T-cell (primary cell): Measurements from ENCODE around the gene STMN3. TPM values are rescaled to one million over a fixed set of nuclear protein-coding genes. Genes with fewer than 3 reads are reported as not detected.

Experiments
- ATAC-seq, 4 experiments: fragments of 200-7000 bp in 3 of 4; fragments of 150-1000 bp in 1 of 4; cut with Tn5 transposase; replicated peaks in 1 of 4; 1 replicate in 3 of 4; 2 replicates in 1 of 4; pipeline ENCODE4 v1.10.0; 2021; ENCODE audit warnings: moderate library complexity in 3 of 4, mild to moderate bottlenecking in 2 of 4, moderate number of reproducible peaks in 1 of 4
- CTCF ChIA-PET, 2 donors: fragments of 300-600 bp; sonication (Branson Sonifier 250); formaldehyde crosslinking; loops; one replicate each; lab custom pipeline; 2022; ENCODE audit warnings: antibody characterized with exemption in 2 of 2; lab: Charles Lee
- POLR2A ChIA-PET, 2 donors: fragments of 300-600 bp; sonication (Branson Sonifier 250); formaldehyde crosslinking; loops; one replicate each; lab custom pipeline; 2022; ENCODE audit warnings: antibody characterized with exemption in 2 of 2; lab: Charles Lee
- DNase-seq, 35 experiments: peaks; one replicate each; pipeline versions ENCODE4 v3.0.0 to v3.0.0-alpha.2; 2013 to 2023
- H3K27ac ChIP-seq: one replicate; pipeline ENCODE4 v1.5.1; 2013; ENCODE audit warnings: low read length
- H3K27me3 ChIP-seq, 2 experiments: replicated peaks in 1 of 2; 1 replicate in 1 of 2; 2 replicates in 1 of 2; pipeline versions ENCODE4 v1.6.1 to v1.7.0; 2013; ENCODE audit warnings: low read length in 1 of 2, mixed read lengths in 1 of 2; ENCODE audit not compliant: control insufficient read depth in 2 of 2, insufficient read depth in 2 of 2; ENCODE audit errors: extremely low read depth in 1 of 2
- H3K36me3 ChIP-seq, 2 donors: 1 replicate in 1 of 2; 2 replicates in 1 of 2; pipeline versions ENCODE4 v1.6.1 to v1.7.0; 2013; ENCODE audit warnings: low read length in 1 of 2; ENCODE audit not compliant: control insufficient read depth in 2 of 2, insufficient read depth in 1 of 2; ENCODE audit errors: extremely low read depth in 1 of 2
- H3K4me1 ChIP-seq, 2 experiments: 1 replicate in 1 of 2; 2 replicates in 1 of 2; pipeline versions ENCODE4 v1.6.1 to v1.7.0; 2013; ENCODE audit warnings: low read length in 2 of 2, mixed read lengths in 1 of 2; ENCODE audit not compliant: insufficient read depth in 2 of 2, control insufficient read depth in 1 of 2; ENCODE audit errors: extremely low read depth in 1 of 2
- H3K4me3 ChIP-seq, 2 donors: 1 replicate in 1 of 2; 2 replicates in 1 of 2; pipeline versions ENCODE4 v1.5.1 to v1.7.0; 2013; ENCODE audit warnings: mild to moderate bottlenecking in 2 of 2, low read length in 1 of 2, moderate library complexity in 1 of 2; ENCODE audit not compliant: control insufficient read depth in 1 of 2; ENCODE audit errors: extremely low read depth in 1 of 2
- H3K9me3 ChIP-seq: 2 replicates; pipeline ENCODE4 v1.7.0; 2013
- H3K27ac Mint-ChIP-seq, 2 donors: one replicate each; pipeline ENCODE4 v1.8.0; 2020 to 2021; ENCODE audit warnings: mild to moderate bottlenecking in 2 of 2, mixed read lengths in 2 of 2
- H3K27me3 Mint-ChIP-seq, 2 donors: one replicate each; pipeline ENCODE4 v1.8.0; 2021 to 2022; ENCODE audit warnings: mixed read lengths in 2 of 2
- H3K36me3 Mint-ChIP-seq: one replicate; pipeline ENCODE4 v1.8.0; 2021; ENCODE audit warnings: mixed read lengths
- H3K4me1 Mint-ChIP-seq, 3 donors: one replicate each; pipeline ENCODE4 v1.8.0; 2020 to 2022; ENCODE audit warnings: mixed read lengths in 3 of 3, mild to moderate bottlenecking in 1 of 3
- H3K4me3 Mint-ChIP-seq, 3 donors: one replicate each; pipeline ENCODE4 v1.8.0; 2020 to 2022; ENCODE audit warnings: mild to moderate bottlenecking in 3 of 3, mixed read lengths in 3 of 3, moderate library complexity in 3 of 3
- H3K9me3 Mint-ChIP-seq, 3 donors: one replicate each; pipeline ENCODE4 v1.8.0; 2020 to 2022; ENCODE audit warnings: mixed read lengths in 3 of 3
- WGBS: methylation state at CpG from one replicate; pipeline ENCODE4 v1.1.5; 2013; ENCODE audit warnings: missing lambda C conversion rate; ENCODE audit not compliant: insufficient coverage; 5-methylcytosine and 5-hydroxymethylcytosine counted together
- total RNA-seq, 35 experiments: library from RNA in 6 of 35; stranded (reverse) in 6 of 35; fragments of 120-200 nt in 1 of 35; gene quantifications; one replicate each; pipeline versions ENCODE4 v1.2.1 to v1.2.4 and lab custom pipeline; 2013 to 2026

STMN3 gene
- total RNA-seq, 5 donors from 2014 or later (not counting 1 experiment from before 2014, with no cell fraction given), result 92.9 to 121 (median 107) TPM

DNA sequence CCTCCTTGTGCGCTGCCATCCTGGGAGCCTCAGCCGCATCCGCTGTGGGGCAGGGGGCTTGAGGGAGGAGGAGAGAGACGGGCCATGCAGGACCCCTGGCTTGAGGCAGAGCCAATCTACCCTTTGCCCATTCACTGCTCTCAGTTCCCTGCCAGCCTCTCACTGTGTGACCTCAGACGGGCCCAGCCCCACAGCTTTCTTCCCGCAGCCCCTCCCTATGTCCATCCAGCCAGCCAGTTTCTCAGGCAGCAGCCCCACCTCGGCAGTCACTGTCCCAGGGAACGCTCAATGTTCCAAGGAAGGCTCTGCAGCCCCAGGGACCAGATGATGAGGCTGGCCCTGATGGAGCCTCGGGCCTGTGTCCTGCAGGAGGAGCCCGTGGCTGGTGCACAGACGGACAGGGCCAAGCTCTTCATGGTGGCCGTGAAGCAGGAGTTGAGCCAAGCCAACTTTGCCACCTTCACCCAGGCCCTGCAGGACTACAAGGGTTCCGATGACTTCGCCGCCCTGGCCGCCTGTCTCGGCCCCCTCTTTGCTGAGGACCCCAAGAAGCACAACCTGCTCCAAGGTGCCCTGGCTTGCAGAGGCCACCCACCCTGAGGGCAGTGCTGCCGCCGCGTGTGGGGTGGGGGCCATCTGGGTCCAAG, 39.3 kb upstream of the STMN3 start:
- DNase-seq (no peak), ATAC-seq (no peak)
- 96% methylated on average over 15 of the region's 20 CpGs for WGBS
- peaks cover 0 to 2% of the 10 kb centered on the region in 2 experiments for H3K27me3 ChIP-seq
- ChIA-PET CTCF (no interaction called here), POLR2A (no interaction called here)
- Mint-ChIP-seq H3K27me3 (no peaks in the 10 kb centered on the region), H3K4me1 (peaks cover 5 to 17% (median 9%) of the 10 kb centered on the region in 3 donors), H3K36me3 (no peaks in the 10 kb centered on the region), H3K9me3 (no peaks in the 10 kb centered on the region), H3K4me3 (no peak overlapping the region), H3K27ac (peak overlapping the region in 1 of 2 donors; percentile 49)
- H3K4me1 ChIP-seq, result peaks cover 2 to 47% of the 10 kb centered on the region in 2 experiments
- H3K9me3 ChIP-seq, result no peaks in the 10 kb centered on the region
- peaks cover 0 to 13% of the 10 kb centered on the region in 2 donors for H3K36me3 ChIP-seq
- H3K27ac ChIP-seq, result no peak overlapping the region
- no peak overlapping the region for H3K4me3 ChIP-seq

DNA sequence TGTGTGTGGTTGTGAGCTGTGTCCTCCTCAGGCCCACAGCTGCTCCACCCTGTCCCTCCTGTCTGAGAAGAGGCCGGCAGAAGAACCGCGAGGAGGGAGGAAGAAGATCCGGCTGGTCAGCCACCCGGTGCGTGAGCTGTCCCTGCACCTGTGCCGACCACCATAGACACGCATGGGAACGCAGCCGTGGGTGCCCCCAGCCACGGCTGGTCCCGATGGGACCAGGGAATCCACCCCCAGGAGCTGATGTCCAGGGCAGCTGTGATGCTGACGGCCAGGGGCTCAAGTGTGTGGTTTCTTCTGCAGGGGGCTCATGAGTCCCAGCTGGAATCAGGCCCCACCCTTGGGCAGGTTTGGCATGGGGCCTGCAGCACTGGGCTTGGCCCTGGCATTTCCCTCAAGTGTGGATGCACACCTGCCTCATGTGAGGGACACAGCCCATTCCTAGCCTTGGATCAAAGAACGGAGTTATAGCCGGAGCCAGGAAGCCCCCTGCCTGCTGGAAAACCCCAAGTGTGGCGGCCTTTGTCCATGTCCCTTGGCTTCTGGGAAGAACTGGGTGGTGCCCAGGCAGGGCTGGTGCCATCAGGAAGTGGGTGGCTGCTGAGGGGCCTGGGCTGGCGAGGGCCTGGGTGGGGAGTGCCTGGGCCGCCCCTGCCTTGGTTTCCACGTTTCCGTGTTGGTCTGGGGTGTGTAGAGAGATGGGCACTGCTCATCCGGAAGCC, 38.6 kb upstream of the STMN3 start:
- Histone ChIP-seq H3K27me3 (peaks cover 0 to 2% of the 10 kb centered on the region in 2 experiments), H3K27ac (no peak overlapping the region), H3K4me3 (no peak overlapping the region), H3K4me1 (peaks cover 5 to 47% of the 10 kb centered on the region in 2 experiments), H3K9me3 (no peaks in the 10 kb centered on the region), H3K36me3 (peaks cover 0 to 13% of the 10 kb centered on the region in 2 donors)
- Mint-ChIP-seq H3K9me3 (no peaks in the 10 kb centered on the region), H3K36me3 (no peaks in the 10 kb centered on the region), H3K4me3 (no peak overlapping the region), H3K27ac (peak overlapping the region in 1 of 2 donors; percentile 20), H3K27me3 (no peaks in the 10 kb centered on the region), H3K4me1 (peaks cover 5 to 13% (median 8%) of the 10 kb centered on the region in 3 donors)
- ChIA-PET POLR2A (no interaction called here), CTCF (no interaction called here)
- DNase-seq (no peak), ATAC-seq (no peak)
- WGBS, result 91% methylated on average over 19 of the region's 21 CpGs

- Histone ChIP-seq H3K4me1 (peaks cover 6 to 47% of the 10 kb centered on the region in 2 experiments), H3K27ac (no peak overlapping the region), H3K36me3 (peaks cover 0 to 13% of the 10 kb centered on the region in 2 donors), H3K9me3 (no peaks in the 10 kb centered on the region), H3K4me3 (no peak overlapping the region), H3K27me3 (peaks cover 0 to 2% of the 10 kb centered on the region in 2 experiments)
- H3K9me3 Mint-ChIP-seq, result no peaks in the 10 kb centered on the region
- H3K27ac Mint-ChIP-seq, result peak overlapping the region in 1 of 2 donors; percentile 20
- POLR2A ChIA-PET, result no interaction called here
- no peaks in the 10 kb centered on the region for H3K27me3 Mint-ChIP-seq
- ATAC-seq (no peak), DNase-seq (no peak)
- CTCF ChIA-PET, result no interaction called here
- H3K4me1 Mint-ChIP-seq, result peaks cover 5 to 13% (median 8%) of the 10 kb centered on the region in 3 donors
- H3K36me3 Mint-ChIP-seq, result no peaks in the 10 kb centered on the region
- 90% methylated on average over 18 of the region's 24 CpGs for WGBS
- peak overlapping the region in 1 of 3 donors; percentile 20 for H3K4me3 Mint-ChIP-seq
Measured at GRCh38 chr20:63690898-63691710, 37.9 kb upstream of the STMN3 start.

DNA sequence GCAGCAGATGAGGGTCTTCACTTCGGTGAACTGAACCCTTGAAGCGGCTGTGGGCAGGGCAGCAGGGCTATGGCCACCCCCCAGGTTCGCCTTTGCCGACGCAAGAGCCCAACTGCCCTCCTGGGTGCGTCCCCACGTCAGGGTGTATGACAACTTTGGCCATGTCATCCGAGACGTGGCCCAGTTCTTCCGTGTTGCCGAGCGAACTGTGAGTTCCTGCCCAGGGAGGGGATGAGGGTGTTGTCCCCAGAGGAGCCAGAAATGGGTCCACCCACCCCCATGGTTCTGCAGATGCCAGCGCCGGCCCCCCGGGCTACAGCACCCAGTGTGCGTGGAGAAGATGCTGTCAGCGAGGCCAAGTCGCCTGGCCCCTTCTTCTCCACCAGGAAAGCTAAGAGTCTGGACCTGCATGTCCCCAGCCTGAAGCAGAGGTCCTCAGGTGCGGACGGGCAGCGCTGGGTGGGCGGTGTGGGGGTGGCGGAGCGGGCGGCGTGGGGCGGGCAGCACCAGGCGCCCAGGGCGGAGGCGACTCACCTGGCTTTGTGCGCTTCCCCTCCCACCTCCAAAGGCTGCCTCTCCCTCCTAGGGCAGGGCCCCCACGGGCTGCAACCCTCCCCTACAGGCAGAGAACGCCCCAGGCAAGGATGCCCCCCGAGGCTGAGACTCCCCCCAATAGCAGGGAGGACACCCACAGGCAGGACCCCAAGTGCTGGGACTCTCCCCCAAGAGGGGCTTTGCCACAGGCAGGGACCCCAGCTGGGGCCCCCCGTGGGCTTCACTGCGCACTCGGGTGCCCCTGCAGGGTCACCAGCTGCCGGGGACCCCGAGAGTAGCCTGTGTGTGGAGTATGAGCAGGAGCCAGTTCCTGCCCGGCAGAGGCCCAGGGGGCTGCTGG, 37.0 kb upstream of the STMN3 start:
- ChIA-PET CTCF (no interaction called here), POLR2A (no interaction called here)
- DNase-seq (no peak), ATAC-seq (no peak)
- Histone ChIP-seq H3K4me1 (peaks cover 6 to 39% of the 10 kb centered on the region in 2 experiments), H3K36me3 (peaks cover 0 to 9% of the 10 kb centered on the region in 2 donors), H3K27ac (no peak overlapping the region), H3K9me3 (no peaks in the 10 kb centered on the region), H3K27me3 (peaks cover 0 to 2% of the 10 kb centered on the region in 2 experiments), H3K4me3 (no peak overlapping the region)
- H3K9me3 Mint-ChIP-seq, result no peaks in the 10 kb centered on the region
- H3K27ac Mint-ChIP-seq, result no peak overlapping the region
- no peaks in the 10 kb centered on the region for H3K27me3 Mint-ChIP-seq
- 92% methylated on average over 28 of the region's 40 CpGs for WGBS
- H3K36me3 Mint-ChIP-seq, result no peaks in the 10 kb centered on the region
- H3K4me1 Mint-ChIP-seq, result peaks cover 4 to 8% (median 5%) of the 10 kb centered on the region in 3 donors
- H3K4me3 Mint-ChIP-seq, result no peak overlapping the region

DNA sequence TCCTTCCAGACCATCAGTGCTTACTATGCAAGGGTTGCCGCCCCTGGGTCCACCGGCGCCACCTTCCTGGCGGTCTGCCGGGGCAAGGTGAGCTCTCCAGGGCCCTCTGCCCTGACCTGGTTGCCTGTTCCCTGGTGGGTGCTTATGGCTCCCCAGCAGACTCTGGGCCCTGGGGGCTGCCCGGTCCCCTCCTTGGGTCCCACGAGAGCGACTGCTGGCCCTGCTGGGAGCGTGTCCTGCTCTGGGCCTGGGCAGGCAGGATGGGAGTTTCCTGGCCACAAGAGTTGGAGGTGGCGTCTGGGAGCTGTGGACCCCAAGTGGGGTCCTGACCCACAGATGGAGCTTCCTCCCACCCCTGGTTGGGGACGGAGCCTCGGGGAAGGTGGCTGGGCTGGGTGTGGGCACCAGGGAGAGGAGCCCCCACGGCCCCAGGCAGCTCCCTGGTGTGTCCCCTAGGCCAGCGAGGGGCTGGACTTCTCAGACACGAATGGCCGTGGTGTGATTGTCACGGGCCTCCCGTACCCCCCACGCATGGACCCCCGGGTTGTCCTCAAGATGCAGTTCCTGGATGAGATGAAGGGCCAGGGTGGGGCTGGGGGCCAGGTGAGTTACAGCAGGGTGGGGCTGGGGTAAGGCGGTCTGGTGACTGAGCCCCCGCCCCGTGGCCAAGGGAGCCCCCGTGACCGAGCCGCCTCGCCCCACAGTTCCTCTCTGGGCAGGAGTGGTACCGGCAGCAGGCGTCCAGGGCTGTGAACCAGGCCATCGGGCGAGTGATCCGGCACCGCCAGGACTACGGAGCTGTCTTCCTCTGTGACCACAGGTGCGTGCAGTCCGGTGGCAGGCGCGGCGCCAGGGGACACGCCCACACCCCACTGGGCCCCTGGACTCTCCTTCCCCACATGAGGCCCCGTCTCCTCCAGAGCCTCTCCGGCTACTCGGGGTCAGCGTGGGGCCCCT, 36.1 kb upstream of the STMN3 start:
- Mint-ChIP-seq H3K9me3 (no peaks in the 10 kb centered on the region), H3K36me3 (no peaks in the 10 kb centered on the region), H3K27ac (no peak overlapping the region), H3K4me3 (no peak overlapping the region), H3K4me1 (peaks cover 4 to 8% (median 5%) of the 10 kb centered on the region in 3 donors), H3K27me3 (no peaks in the 10 kb centered on the region)
- WGBS, result 98% methylated on average over 42 of the region's 44 CpGs
- peaks cover 6 to 30% of the 10 kb centered on the region in 2 experiments for H3K4me1 ChIP-seq
- ATAC-seq, result no peak
- DNase-seq, result no peak
- ChIA-PET POLR2A (no interaction called here), CTCF (no interaction called here)
- no peak overlapping the region for H3K4me3 ChIP-seq
- H3K27me3 ChIP-seq, result peaks cover 0 to 2% of the 10 kb centered on the region in 2 experiments
- H3K27ac ChIP-seq, result no peak overlapping the region
- peaks cover 0 to under 1% of the 10 kb centered on the region in 2 donors for H3K36me3 ChIP-seq
- no peaks in the 10 kb centered on the region for H3K9me3 ChIP-seq
